DMS53 treated with DMSO at 0.1 percent for 48 hours (cell line): ENCODE data around the gene DENND4B.
A peak's percentile ranks its signal among the peaks of the same experiment; 100 is the strongest.

Experiments
- DNase-seq: peaks from one replicate; lab custom pipeline; 2025; ENCODE audit not compliant: unreplicated experiment; lab: John Stamatoyannopoulos, UW

DENND4B gene

GRCh38 chr1:153951183-153951582, 4.7 kb upstream of the DENND4B start:
- DNase-seq: no peak

- DNase-seq: peak; percentile 41
Observed at GRCh38 chr1:153945795-153946621, 510 bp downstream of the DENND4B start.

- DNase-seq: peak; percentile 41
Observed at GRCh38 chr1:153945131-153945794, 1.3 kb downstream of the DENND4B start.

- no peak for DNase-seq
Observed at GRCh38 chr1:153944827-153945117, 1.7 kb downstream of the DENND4B start.

- DNase-seq: no peak
Observed at GRCh38 chr1:153944005-153944826, 2.3 kb downstream of the DENND4B start.

DNA sequence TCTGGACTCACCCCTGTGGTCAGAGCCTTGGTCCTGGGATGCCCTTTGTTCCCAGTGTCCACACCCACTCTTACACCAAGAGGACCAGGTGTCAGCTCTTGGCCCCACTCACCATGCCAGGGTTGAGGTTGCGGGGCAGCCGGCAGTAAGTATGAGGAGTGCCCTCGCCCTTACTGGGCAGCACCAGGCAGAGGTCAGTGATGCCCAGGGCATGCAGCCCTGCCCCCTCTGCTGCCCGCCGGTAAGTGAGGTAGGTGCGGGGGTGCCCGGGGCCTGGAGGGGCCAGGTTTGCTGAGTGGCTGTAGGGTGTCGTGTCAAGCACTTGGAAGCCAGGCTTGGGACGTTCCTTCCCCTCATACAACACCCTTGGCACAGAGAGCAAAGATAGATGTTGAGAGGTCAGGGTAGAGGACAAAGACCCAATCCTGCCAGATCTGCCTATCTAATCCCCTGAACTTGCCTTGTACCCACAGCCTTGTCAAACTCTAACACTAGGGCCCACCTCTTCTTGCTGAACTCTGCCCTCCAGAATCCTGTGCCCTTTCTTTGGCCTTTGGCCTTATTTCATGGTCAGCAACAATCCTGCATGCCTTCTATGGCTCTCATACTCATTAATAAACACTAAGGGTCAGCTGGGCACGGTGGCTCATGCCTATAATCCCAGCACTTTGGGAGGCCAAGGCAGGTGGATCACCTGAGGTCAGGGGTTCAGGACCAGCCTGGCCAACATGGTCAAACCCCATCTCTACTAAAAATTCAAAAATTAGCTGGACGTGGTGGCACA, 3.6 kb downstream of the DENND4B start:
- DNase-seq: no peak

DNA sequence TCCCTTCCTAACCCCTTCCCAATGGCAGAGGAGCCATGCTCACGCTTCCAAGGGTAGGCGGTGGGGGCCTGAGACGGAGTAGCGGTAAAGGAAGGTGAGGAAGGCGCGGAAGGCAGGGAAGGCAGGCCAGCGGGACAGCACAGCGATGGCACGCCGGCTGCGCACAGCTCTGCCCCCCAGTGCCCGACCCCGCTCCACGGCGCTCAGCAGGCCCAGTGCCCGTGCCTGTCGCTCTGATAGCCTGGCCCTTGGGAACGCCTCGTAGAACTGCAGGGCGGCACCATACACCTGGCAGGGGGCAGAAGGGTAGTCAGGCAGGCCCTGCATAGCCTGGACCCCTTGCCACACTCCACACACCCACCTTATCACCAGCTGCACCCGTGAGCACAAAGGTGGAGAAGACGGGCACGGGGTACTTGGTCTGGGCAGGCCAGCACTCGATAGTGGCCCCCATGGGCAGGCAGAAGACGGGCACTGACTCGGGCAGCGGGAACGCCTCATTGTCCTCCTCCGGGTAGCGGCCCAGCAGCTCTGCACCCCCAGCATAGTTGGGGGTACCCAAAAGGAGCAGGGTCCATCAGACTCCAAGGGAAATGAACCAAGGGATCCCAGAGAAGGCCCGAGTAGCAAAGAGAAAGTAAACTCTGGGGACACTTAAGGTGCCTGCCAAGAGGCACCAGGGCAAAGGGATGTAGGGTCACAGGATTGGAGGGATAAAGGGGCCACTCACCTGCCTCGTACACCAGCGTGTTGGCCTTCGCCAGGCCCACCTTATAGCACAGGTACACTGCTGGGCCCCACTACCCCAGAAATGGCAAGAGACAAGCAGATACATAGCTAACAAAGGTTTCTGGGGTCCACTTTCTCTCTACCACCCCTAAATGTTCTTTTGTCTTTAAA, 4.4 kb downstream of the DENND4B start:
- DNase-seq: no peak

DNA sequence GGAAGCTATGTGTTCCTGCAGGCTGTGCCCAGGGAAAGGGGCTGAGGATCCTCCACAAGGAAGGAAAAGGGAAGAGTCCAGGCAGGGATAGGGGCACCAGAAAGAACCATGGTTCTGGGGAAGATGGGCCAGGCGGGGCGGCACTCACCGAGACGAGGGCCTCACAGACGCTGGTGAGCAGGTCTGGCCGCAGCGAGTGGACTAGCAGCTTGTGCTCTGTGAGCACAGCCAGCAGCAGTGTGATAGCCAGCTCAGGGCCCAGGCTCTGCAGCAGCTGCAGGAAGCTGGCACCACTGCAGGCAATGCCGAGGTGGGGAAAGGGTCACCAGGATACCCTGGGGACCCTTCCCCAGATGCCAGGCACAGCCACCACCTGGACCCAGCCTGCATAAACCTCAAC, 5.8 kb downstream of the DENND4B start:
- no peak for DNase-seq

- no peak for DNase-seq
Observed at GRCh38 chr1:153939476-153939875, 7.0 kb downstream of the DENND4B start.

GRCh38 chr1:153938996-153939395, 7.5 kb downstream of the DENND4B start:
- DNase-seq: no peak

DNA sequence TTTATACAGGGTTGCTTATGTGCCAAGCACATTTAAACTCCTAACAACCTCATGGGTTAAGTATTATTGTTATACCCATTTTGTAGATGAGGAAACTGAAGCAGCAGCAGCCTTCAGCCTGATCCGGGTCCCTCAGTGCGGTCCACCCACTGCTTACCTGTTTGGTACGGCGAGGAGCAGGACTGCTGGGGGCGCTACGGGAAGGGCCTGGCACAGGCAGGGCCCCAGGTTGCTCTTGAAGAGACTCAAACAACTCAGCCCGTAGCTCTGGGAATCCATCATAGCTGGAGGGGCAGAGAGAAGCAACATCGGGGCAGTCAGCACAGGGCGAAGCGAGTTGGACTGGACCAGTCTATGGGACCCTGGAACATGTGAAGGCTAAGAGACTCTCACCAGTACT, 9.2 kb downstream of the DENND4B start:
- no peak for DNase-seq

- no peak for DNase-seq
Observed at GRCh38 chr1:153936011-153936802, 10.3 kb downstream of the DENND4B start.

DNA sequence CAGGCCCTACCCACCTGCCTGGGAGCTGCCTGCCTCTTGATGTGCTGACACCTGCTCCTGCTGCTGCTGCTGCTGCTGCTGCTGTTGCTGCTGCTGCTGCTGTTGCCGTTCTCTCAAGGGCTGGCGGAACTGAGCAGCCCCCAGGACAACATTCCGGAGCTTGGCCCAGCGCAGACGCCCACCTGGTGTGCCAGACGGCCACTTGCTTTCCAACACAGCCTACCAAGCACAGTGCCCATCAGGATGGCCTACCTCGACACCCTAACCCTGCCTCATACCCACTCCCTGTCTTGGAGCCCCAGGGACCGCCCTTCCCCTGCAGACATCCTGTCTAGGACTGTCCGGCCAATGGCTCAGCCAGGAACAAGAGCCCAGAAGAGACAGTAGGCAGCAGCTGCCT, 11.8 kb downstream of the DENND4B start:
- no peak for DNase-seq

DNA sequence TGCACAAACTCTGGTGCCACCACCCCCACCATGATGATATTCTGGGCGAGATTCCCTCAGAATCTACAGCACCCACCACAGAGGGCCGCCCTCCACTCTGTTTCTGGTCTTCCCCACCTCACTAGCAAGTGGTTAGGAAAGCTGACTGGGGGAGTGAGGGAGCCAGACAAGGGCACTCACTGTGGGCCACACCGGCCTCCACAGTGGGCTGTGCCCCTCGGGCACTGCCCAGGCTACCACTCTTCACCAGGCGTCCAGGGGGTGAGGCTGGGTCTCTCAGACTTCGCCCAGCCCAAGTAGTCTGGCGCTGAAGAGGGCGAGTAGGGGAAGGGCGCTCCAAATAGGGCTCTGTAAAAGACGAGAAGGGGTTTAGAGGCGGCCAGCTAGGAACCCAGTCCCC, 12.6 kb downstream of the DENND4B start:
- no peak for DNase-seq

GRCh38 chr1:153933430-153933829, 13.1 kb downstream of the DENND4B start:
- no peak for DNase-seq

DNA sequence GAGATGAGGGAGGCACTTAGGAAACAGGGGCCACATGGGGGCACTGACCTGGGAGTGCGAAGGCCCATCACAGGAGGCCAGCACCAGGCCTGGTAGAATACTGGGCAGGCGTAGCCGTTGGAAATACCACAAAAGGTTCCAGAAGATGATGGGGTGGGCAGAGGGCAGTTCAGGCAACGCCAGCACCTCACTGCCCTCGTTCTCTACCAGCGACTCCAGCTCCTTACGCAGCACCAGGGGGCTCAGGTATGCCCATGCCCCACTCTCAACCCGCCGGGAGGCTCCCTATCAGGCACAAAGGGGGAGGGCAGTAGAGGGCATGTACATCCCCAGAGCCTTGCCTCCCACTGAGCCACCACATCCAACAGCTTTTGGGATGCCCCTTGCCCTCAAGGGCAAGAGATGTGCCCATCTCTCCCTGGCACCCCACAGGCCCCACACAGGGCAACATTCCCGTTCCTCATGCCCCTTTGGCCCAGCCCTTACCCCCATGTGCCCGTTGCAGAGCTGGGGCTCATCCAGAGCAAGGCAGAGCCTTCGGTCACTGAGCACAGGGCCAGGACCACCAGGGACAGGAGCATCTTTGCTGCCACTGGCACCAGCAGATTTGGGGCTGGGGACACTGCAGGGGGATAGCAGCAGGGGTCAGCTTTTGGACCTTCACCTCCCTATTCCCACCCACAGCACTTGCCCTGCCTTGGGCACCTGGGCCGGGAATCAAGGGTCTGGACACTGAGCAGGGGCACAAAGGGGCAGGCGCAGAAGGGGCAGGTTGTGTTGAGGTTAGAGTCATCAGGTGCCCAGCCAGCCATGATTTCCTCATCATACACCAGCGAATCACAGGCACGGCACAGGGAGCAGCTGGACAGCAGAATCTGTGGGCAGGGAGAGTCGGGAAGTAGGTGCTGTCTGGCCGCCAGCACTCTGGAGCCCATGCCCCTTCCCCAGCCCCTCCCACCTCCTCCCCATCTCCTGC, 14.1 kb downstream of the DENND4B start:
- DNase-seq: no peak

GRCh38 chr1:153929981-153930948, 16.3 kb downstream of the DENND4B start:
- no peak for DNase-seq
